Erythroblast (primary cell): ENCODE results near the gene SLC40A1.

Experiments used
- GATA1 ChIP-seq: IDR thresholded peaks from 2 replicates; pipeline ENCODE4 v1.6.1; 2011; ENCODE audit warnings: low read depth, mild to moderate bottlenecking, control low read depth, low read length, moderate library complexity
- POLR2A ChIP-seq: IDR thresholded peaks from 2 replicates; pipeline ENCODE4 v1.6.1; 2011; ENCODE audit warnings: mild to moderate bottlenecking, low read length

GRCh38 chr2:189536830-189537229 is 43.8 kb downstream of the SLC40A1 start:
- TF ChIP-seq POLR2A (no peak), GATA1 (no peak)
